Left kidney (tissue), 2 donors: ENCODE data around the gene RPS6KL1. TPM values are rescaled to one million over a fixed set of nuclear protein-coding genes. Genes with fewer than 3 reads are reported as not detected.

Experiments used
- DNase-seq: peaks from one replicate; pipeline ENCODE4 v3.0.0-alpha.2; 2013
- polyA plus RNA-seq: library from polyadenylated mRNA; unstranded; fragments of 120-200 nt; gene quantifications from one replicate; pipeline ENCODE4 v1.2.1, GENCODE V29; 2013; ENCODE audit not compliant: insufficient read length

The RPS6KL1 gene
- polyA plus RNA-seq, 1 donor: 0.91 TPM

GRCh38 chr14:74855021-74855420 is 68.0 kb downstream of the RPS6KL1 start:
- no peak for DNase-seq

Other genes with a start within 250 kb of the RPS6KL1 start
- 42.2 TPM for gene AREL1, start 210.2 kb downstream of the RPS6KL1 start, polyA plus RNA-seq
- 64.3 TPM for gene FCF1, start 210.1 kb downstream of the RPS6KL1 start, polyA plus RNA-seq
- gene YLPM1, start 159.9 kb downstream of the RPS6KL1 start, polyA plus RNA-seq: 128 TPM
- gene PROX2, start 47.1 kb downstream of the RPS6KL1 start, polyA plus RNA-seq: 4.3 TPM
- 140 TPM for gene DLST, start 41.3 kb downstream of the RPS6KL1 start, polyA plus RNA-seq
- 5.5 TPM for gene PGF, start 32.3 kb upstream of the RPS6KL1 start, polyA plus RNA-seq
- 63.3 TPM for gene EIF2B2, start 79.7 kb upstream of the RPS6KL1 start, polyA plus RNA-seq
- gene MLH3, start 128.2 kb upstream of the RPS6KL1 start, polyA plus RNA-seq: 46.7 TPM
- 58.5 TPM for gene ACYP1, start 140.8 kb upstream of the RPS6KL1 start, polyA plus RNA-seq
- 7.8 TPM for gene ZC2HC1C, start 146.4 kb upstream of the RPS6KL1 start, polyA plus RNA-seq
- gene NEK9, start 203.8 kb upstream of the RPS6KL1 start, polyA plus RNA-seq: 154 TPM